ENCODE results near the gene DOCK9. TPM values are rescaled to one million over a fixed set of nuclear protein-coding genes. Genes with fewer than 3 reads are reported as not detected.

Gene DOCK9
- 349 and 597 TPM in 2 replicates for total RNA-seq

GRCh38 chr13:98977568-98978265, at the start of gene DOCK9:
TSS of gene DOCK9 (minus strand) at chr13:98978064. CDS start at chr13:98977909, 155 bp downstream.

GRCh38 chr13:98752467-98753290, 225.2 kb downstream of the DOCK9 start, which contains the start of gene SLC15A1:
TSS of gene SLC15A1 (minus strand) at chr13:98752672. CDS start at chr13:98752598, 74 bp downstream.

Other genes with a start within 250 kb of the DOCK9 start
- not detected in 2 replicates for gene SLC15A1, start 225.4 kb downstream of the DOCK9 start, total RNA-seq
- gene UBAC2, start 222.8 kb upstream of the DOCK9 start, total RNA-seq, result 21.9 and 43.5 TPM in 2 replicates

All from bladder microvascular endothelial cell (primary cell).